ENCODE data around the gene HYOU1.

The HYOU1 gene

DNA sequence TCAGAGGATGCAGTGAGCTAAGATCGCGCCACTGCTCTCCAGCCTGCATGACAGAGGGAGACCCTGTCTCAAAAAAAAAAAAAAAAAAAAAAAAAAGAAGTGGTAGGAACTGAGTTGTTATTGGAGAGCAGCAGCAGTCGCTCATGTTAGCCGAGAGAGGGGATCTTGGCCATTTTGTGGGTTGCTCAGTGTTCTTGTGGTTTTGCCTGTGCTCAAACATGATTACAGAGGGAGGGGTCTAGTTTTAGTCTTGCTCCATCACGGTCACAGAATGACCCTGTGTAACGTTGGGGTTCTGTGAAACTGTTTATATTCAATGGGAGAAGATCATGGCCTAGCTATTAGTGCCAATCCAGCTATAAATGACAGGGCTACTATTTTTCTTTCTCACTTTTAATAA is 42.7 kb upstream of the HYOU1 start:
- TF ChIP-seq, protein P1, sequence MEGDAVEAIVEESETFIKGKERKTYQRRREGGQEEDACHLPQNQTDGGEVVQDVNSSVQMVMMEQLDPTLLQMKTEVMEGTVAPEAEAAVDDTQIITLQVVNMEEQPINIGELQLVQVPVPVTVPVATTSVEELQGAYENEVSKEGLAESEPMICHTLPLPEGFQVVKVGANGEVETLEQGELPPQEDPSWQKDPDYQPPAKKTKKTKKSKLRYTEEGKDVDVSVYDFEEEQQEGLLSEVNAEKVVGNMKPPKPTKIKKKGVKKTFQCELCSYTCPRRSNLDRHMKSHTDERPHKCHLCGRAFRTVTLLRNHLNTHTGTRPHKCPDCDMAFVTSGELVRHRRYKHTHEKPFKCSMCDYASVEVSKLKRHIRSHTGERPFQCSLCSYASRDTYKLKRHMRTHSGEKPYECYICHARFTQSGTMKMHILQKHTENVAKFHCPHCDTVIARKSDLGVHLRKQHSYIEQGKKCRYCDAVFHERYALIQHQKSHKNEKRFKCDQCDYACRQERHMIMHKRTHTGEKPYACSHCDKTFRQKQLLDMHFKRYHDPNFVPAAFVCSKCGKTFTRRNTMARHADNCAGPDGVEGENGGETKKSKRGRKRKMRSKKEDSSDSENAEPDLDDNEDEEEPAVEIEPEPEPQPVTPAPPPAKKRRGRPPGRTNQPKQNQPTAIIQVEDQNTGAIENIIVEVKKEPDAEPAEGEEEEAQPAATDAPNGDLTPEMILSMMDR (IDR thresholded peaks at IDR 0.05; ENCODE audit: borderline replicate concordance, insufficient read depth, low read depth, low read length): no peak
- H3K4me3 ChIP-seq (ENCODE audit: low read depth, low read length): no peak overlapping the region

GRCh38 chr11:119095066-119095880 is 38.3 kb upstream of the HYOU1 start:
- TF ChIP-seq, protein P1 (IDR thresholded peaks at IDR 0.05; ENCODE audit: borderline replicate concordance, insufficient read depth, low read depth, low read length): no peak
- H3K4me3 ChIP-seq (ENCODE audit: low read depth, low read length): peak overlapping the region; percentile 78

- TF ChIP-seq, protein P1 (IDR thresholded peaks at IDR 0.05; ENCODE audit: borderline replicate concordance, insufficient read depth, low read depth, low read length): peak; percentile 79
- H3K4me3 ChIP-seq (ENCODE audit: low read depth, low read length): peak overlapping the region; percentile 78
Observed at GRCh38 chr11:119094816-119095065, 37.7 kb upstream of the HYOU1 start.

- TF ChIP-seq, protein P1 (IDR thresholded peaks at IDR 0.05; ENCODE audit: borderline replicate concordance, insufficient read depth, low read depth, low read length): no peak
- peak overlapping the region; percentile 78 for H3K4me3 ChIP-seq (ENCODE audit: low read depth, low read length)
Observed at GRCh38 chr11:119093942-119094815, 37.2 kb upstream of the HYOU1 start.

GRCh38 chr11:119092880-119093842 is 36.2 kb upstream of the HYOU1 start:
- TF ChIP-seq, protein P1 (IDR thresholded peaks at IDR 0.05; ENCODE audit: borderline replicate concordance, insufficient read depth, low read depth, low read length): no peak
- peak overlapping the region; percentile 78 for H3K4me3 ChIP-seq (ENCODE audit: low read depth, low read length)

GRCh38 chr11:119091966-119092879 is 35.2 kb upstream of the HYOU1 start:
- TF ChIP-seq, protein P1 (IDR thresholded peaks at IDR 0.05; ENCODE audit: borderline replicate concordance, insufficient read depth, low read depth, low read length): no peak
- no peak overlapping the region for H3K4me3 ChIP-seq (ENCODE audit: low read depth, low read length)
